A673 (cell line): ENCODE results near the gene THAP12.

ENCODE experiments used
- CTCF ChIP-seq: fragments of 300-800, 200-600 bp; sonication (generic); conservative IDR thresholded peaks from 2 replicates; pipeline ENCODE4 v1.5.1; 2017; ENCODE audit warnings: low read depth, mild to moderate bottlenecking, antibody characterized with exemption, low read length, moderate library complexity, mixed read lengths
- EZH2 ChIP-seq: fragments of 200-600 bp; sonication (generic); IDR thresholded peaks from 2 replicates; pipeline ENCODE4 v1.6.1; 2017; ENCODE audit warnings: borderline replicate concordance, low read depth, mild to moderate bottlenecking, mixed read lengths, antibody characterized with exemption, low read length; ENCODE audit not compliant: poor library complexity, severe bottlenecking

DNA sequence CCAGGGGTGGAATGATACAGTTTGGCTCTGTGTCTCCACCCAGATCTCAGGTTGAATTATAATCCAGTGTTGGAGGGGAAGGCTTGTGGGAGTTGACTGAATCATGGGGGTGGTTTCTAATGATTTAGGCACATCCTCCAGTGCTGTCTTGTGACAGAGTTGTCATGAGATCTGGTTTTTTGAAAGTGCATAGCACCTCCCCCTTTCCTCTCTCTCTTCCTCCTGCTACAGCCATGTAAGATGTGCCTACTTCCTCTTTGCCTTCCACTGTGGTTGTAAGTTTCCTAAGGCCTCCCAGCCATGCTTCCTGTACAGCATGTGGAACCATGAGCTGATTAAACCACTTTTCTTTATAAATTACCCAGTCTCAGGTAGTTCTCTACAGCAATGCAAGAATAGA lies 45.1 kb downstream of the THAP12 start:
- TF ChIP-seq CTCF (no peak), EZH2 (no peak)
